Neural crest cell (in vitro differentiated cells): ENCODE measurements around the gene C16orf87. TPM values are rescaled to one million over a fixed set of nuclear protein-coding genes. Genes with fewer than 3 reads are reported as not detected.

ENCODE experiments used
- DNase-seq: peaks from one replicate; pipeline ENCODE4 v3.0.0; 2021; ENCODE audit warnings: low read depth, mixed read lengths, low spot score
- H3K27ac Mint-ChIP-seq: one replicate; pipeline ENCODE4 v1.8.0; 2021; ENCODE audit warnings: mild to moderate bottlenecking, mixed read lengths; ENCODE audit not compliant: unreplicated experiment
- H3K27me3 Mint-ChIP-seq: 2 replicates; pipeline ENCODE4 v1.8.0; 2021; ENCODE audit warnings: low read depth, mild to moderate bottlenecking, mixed read lengths
- H3K36me3 Mint-ChIP-seq: 2 replicates; pipeline ENCODE4 v1.8.0; 2021; ENCODE audit warnings: low read depth, mild to moderate bottlenecking, mixed read lengths
- H3K4me1 Mint-ChIP-seq: 2 replicates; pipeline ENCODE4 v1.8.0; 2021; ENCODE audit warnings: mixed read lengths
- H3K4me3 Mint-ChIP-seq: one replicate; pipeline ENCODE4 v1.8.0; 2021; ENCODE audit warnings: mild to moderate bottlenecking, mixed read lengths
- H3K9me3 Mint-ChIP-seq: 2 replicates; pipeline ENCODE4 v1.8.0; 2021; ENCODE audit warnings: mixed read lengths
- total RNA-seq: library from RNA; stranded (reverse); gene quantifications from 2 replicates; pipeline ENCODE4 v1.2.1, GENCODE V29; 2021
- TF ChIP-seq, protein P1 (sequence below): fragments of 200-600 bp; sonication (generic); conservative IDR thresholded peaks from 2 replicates; pipeline ENCODE4 v1.5.0; 2021; ENCODE audit warnings: antibody characterized with exemption, mild to moderate bottlenecking

C16orf87 gene
- total RNA-seq, 1 donor from 2014 or later, result 19.2 TPM

DNA sequence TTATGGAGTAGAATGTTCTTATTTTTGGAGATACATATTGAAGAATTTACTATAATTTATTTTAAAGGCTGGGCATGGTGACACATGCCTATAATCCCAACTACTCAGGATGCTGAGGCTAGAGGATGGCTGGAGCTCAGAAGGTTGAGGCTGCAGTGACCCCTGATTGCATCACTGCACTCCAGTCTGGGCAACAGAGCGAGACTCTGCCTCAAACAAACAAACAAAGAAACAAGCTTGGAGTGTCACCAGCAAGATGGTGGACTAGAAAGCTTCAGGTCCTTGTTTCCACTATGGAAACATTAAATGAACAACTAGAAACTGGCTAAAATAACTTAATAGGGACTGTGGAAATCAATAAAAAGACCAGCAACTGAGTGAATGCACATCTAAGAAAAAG lies 35.3 kb upstream of the C16orf87 start:
- no peaks in the 10 kb centered on the region for H3K36me3 Mint-ChIP-seq
- H3K4me1 Mint-ChIP-seq, result no peaks in the 10 kb centered on the region
- H3K27me3 Mint-ChIP-seq, result no peaks in the 10 kb centered on the region
- DNase-seq, result no peak
- no peak overlapping the region for H3K27ac Mint-ChIP-seq
- H3K4me3 Mint-ChIP-seq, result no peak overlapping the region
- no peaks in the 10 kb centered on the region for H3K9me3 Mint-ChIP-seq
- TF ChIP-seq, protein P1, sequence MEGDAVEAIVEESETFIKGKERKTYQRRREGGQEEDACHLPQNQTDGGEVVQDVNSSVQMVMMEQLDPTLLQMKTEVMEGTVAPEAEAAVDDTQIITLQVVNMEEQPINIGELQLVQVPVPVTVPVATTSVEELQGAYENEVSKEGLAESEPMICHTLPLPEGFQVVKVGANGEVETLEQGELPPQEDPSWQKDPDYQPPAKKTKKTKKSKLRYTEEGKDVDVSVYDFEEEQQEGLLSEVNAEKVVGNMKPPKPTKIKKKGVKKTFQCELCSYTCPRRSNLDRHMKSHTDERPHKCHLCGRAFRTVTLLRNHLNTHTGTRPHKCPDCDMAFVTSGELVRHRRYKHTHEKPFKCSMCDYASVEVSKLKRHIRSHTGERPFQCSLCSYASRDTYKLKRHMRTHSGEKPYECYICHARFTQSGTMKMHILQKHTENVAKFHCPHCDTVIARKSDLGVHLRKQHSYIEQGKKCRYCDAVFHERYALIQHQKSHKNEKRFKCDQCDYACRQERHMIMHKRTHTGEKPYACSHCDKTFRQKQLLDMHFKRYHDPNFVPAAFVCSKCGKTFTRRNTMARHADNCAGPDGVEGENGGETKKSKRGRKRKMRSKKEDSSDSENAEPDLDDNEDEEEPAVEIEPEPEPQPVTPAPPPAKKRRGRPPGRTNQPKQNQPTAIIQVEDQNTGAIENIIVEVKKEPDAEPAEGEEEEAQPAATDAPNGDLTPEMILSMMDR, result no peak

DNA sequence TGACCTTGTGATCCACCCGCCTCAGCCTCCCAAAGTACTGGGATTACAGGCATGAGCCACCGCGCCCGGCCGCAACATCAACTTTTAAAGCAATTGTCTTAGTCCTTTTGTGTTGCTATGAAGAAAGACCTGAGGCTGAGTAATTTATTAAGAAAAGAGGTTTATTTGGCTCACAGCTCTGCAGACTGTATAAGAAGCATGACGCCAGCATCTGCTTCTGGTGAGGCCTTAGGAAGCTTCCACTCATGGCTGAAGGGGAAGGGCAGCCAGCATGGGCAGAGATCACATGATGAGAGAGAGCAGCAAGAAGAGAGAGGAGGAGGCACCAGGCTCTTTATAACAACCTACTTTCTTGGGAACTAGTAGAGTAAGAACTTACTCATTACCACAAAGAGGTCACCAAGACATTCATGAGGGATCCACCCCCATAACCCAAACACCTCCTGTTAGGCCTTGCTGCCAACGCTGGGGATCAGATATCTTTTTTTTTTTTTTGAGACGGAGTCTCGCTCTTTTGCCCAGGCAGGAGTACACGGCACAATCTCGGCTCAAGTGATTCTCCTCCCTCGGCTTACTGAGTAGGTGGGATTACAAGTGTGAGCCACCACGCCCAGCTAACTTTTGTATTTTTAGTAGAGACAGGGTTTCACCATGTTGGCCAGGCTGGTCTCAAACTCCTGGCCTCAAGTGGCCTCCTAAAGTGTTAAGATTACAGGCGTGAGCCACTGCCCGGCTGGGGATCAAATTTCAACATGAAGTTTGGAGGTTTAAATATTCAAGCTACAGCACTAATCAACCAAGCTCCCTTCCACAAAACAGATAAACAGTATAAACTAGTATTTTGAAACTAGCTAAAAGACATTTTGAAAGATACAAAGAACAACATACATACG lies 31.8 kb upstream of the C16orf87 start:
- TF ChIP-seq, protein P1, result no peak
- H3K27me3 Mint-ChIP-seq, result no peaks in the 10 kb centered on the region
- no peaks in the 10 kb centered on the region for H3K9me3 Mint-ChIP-seq
- no peaks in the 10 kb centered on the region for H3K36me3 Mint-ChIP-seq
- no peak overlapping the region for H3K4me3 Mint-ChIP-seq
- no peak overlapping the region for H3K27ac Mint-ChIP-seq
- H3K4me1 Mint-ChIP-seq, result peaks cover under 1% of the 10 kb centered on the region
- DNase-seq, result no peak

DNA sequence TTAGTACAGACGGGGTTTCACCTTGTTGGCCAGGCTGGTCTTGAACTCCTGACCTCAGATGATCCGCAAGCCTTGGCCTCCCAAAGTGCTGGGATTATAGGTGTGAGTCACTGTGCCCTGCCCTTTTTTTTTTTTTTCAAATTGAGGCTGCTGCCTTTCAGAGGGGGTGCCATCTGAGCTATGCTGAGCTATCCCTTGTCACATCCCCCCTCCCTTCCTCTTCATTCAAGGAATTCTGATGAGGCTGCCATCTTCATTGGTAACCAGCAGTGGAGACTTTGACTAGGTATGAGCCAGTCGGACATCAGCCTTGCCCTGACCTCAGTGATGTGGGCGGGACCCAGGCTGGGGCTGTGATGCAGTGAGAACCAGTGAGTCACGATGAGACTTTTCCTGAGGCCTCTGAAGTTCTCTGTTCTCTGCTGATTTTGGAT lies 28.8 kb upstream of the C16orf87 start:
- peaks cover 8% of the 10 kb centered on the region for H3K4me1 Mint-ChIP-seq
- H3K4me3 Mint-ChIP-seq, result no peak overlapping the region
- H3K27ac Mint-ChIP-seq, result no peak overlapping the region
- H3K9me3 Mint-ChIP-seq, result no peaks in the 10 kb centered on the region
- no peaks in the 10 kb centered on the region for H3K27me3 Mint-ChIP-seq
- TF ChIP-seq, protein P1, result no peak
- no peaks in the 10 kb centered on the region for H3K36me3 Mint-ChIP-seq
- DNase-seq, result no peak

DNA sequence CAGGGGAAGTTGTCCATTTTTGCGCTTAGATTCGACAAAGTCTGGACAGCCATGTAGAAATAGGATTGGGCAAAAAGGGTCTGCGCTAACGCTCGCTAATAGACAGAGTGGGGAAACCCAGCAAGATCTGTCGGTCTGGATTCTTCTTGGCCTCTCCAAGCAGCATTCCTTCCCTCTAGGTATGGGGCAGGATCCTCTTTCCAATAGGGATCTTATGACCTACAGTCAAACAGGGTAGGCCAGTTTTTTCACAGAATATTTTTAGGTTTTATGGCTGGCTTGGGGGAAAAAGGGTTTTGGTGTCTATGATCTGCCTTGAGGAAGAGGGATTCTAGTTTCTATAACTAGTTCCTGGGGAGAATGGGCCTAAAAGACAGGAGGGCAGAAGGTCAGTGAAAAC lies 27.2 kb upstream of the C16orf87 start:
- Mint-ChIP-seq H3K9me3 (no peaks in the 10 kb centered on the region), H3K27me3 (no peaks in the 10 kb centered on the region), H3K4me3 (no peak overlapping the region), H3K36me3 (no peaks in the 10 kb centered on the region), H3K4me1 (peaks cover 8% of the 10 kb centered on the region), H3K27ac (no peak overlapping the region)
- TF ChIP-seq, protein P1, result no peak
- no peak for DNase-seq

DNA sequence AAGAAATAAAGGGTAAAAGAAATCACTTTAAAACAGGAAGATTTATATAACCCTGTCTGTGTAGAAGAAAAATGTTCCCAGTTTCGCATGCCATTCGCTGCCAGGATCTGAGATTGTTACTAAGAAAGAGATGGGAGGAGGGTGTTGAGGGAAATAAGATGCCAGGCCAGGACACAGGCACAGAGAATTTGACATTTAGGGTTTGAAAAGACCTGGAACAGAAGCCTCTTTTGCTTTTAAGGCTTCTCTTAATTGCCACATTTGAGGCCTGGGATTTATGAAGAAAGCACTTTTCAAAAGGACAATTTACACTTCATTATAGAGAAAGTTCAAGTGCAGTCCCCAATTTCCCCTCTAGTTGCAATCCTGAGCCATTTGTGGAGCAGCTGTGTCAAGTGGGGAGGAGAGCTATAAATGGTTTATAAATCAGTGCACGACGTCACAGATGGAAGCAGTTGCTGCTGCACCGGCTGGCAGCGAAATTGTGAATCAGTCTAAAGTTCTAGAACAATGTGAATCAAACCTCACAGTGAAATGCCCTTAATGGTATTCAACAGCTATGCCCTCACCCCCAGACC lies 26.5 kb upstream of the C16orf87 start:
- peak; percentile 7 for DNase-seq
- Mint-ChIP-seq H3K4me1 (peaks cover 8% of the 10 kb centered on the region), H3K27ac (no peak overlapping the region), H3K36me3 (no peaks in the 10 kb centered on the region), H3K4me3 (no peak overlapping the region), H3K9me3 (no peaks in the 10 kb centered on the region), H3K27me3 (no peaks in the 10 kb centered on the region)
- TF ChIP-seq, protein P1, result peak; percentile 57
